HG03457 (cell line): ENCODE data around the gene MRTFA.
"Not testable (repeated sequence)": the region's sequence is repeated elsewhere in the genome, so short reads cannot be mapped to it uniquely, and the experiment has no call there.

Experiments
- ATAC-seq: cut with Tn5 transposase; IDR thresholded peaks from one replicate; pipeline ENCODE4 v1.9.1; 2021; ENCODE audit warnings: moderate number of reproducible peaks; ENCODE audit not compliant: unreplicated experiment

Gene MRTFA

DNA sequence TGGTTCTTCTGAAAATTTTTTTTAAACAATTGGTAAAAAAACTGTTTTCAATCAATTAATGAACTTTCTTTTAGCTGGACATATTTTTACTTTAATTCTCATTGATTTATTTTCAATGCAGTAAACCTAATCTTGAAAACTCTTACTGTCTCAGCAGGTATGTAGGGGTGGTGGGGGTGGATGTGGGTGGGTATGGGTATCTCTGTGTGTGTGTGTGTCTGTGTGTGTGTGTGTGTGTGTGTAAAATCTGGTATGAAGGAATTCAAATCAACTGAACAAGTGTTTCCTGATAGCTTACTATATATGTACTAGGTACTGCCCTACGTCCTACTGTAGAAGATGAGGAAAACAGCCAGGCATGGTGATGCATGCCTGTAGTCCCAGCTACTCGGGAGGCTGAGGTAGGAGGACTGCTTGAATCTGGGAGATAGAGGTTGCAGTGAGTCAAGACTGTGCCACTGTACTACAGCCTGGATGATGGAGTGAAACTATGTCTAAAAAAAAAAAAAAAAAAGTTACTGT is 75.5 kb downstream of the MRTFA start:
- no peak for ATAC-seq

- no peak for ATAC-seq
Observed at GRCh38 chr22:40560551-40560950, 76.0 kb downstream of the MRTFA start.

DNA sequence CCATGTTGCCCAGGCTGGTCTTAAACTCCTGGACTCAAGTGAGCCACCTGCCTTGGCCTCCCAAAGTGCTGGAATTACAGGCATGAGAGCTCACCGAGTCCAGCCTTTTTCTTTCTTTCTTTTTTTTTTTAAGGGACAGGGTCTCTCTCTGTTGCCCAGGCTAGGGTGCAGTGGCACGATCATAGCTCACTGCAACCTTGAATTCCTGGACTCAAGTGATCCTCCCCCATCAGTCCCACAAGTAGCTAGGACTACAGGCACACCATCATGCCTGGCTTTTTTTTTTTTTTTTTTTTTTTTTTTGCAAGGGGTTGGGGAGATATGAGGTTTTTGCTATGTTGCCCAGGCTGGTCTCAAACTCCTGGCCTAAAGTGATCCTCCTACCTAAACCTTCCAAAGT is 78.5 kb downstream of the MRTFA start:
- no peak for ATAC-seq

- no peak for ATAC-seq
Observed at GRCh38 chr22:40556641-40557040, 79.9 kb downstream of the MRTFA start.

DNA sequence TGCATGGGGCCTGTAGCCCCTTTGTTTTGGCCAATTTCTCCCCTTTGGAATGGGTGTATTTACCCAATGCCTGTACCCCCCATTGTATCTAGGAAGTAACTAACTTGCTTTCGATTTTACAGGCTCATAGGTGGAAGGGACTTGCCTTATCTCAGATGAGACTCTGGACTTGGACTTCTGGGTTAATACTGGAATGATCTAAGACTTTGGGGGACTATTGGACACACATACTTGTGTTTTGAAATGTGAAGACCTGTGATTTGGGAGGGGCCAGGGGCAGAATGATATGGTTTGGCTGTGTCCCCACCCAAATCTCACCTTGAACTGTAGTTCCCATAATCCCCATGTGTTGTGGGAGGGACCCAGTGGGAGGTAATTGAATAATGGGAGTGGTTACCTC is 82.5 kb downstream of the MRTFA start:
- ATAC-seq, result not testable (repeated sequence)

- no peak for ATAC-seq
Observed at GRCh38 chr22:40553014-40553554, 83.4 kb downstream of the MRTFA start.

- no peak for ATAC-seq
Observed at GRCh38 chr22:40552070-40552469, 84.4 kb downstream of the MRTFA start.

DNA sequence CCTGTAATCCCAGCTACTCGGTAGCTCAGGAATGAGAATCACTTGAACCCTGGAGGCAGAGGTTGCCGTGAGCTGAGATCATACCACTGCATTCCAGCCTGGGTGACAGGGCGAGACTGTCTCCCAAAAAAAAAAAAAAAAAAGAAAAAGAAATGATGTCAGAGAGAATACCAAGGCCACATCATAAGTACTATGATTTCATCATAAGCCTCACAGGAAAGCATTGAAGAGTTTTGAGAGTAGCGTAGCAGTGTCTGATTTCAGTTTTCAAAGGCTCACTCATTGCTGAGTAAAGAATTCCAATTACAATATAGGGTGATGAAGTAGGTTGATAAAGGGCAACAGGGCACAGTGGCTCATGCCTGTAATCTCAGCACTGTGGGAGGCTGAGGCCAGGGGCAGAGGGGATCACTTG is 88.8 kb downstream of the MRTFA start:
- no peak for ATAC-seq

- ATAC-seq, result no peak
Observed at GRCh38 chr22:40544758-40545157, 91.8 kb downstream of the MRTFA start.

DNA sequence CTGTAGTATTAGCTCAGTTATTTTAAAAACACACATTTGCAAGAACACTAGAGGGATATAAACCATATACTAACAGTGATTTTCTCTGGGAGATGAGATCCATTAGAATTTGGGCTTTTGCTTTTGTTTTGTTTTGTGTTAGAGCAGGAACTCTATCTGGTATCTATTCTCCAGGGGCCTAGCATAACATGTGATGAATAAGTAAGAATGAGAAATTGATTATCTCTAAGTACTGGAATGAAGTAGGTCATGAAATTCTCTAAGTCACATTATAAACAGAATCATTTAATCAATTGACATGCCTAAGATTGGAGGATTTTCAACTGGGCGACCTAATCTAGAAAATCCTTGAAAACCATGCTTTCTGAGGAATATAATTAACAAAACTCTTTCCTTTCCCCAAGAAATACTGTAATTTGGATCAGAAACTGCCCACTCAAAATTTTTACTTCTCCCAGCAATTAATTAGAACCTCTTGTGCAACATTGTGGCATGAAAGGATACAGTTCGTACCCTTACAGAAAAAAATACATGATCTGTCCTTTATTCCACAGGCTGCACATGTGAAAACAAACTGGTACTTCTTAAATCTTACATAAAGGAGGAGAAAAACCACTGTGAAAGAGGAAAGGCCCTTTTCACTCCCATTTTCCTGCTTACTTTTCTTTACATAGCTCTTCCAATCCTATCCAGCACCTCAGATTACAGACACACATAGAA is 93.5 kb downstream of the MRTFA start:
- ATAC-seq, result no peak

GRCh38 chr22:40541300-40541699 is 95.2 kb downstream of the MRTFA start:
- ATAC-seq, result no peak

- no peak for ATAC-seq
Observed at GRCh38 chr22:40540265-40540664, 96.3 kb downstream of the MRTFA start.

GRCh38 chr22:40536149-40536548 is 100.4 kb downstream of the MRTFA start:
- not testable (repeated sequence) for ATAC-seq

- no peak for ATAC-seq
Observed at GRCh38 chr22:40535642-40536041, 100.9 kb downstream of the MRTFA start.

GRCh38 chr22:40535189-40535512 is 101.4 kb downstream of the MRTFA start:
- ATAC-seq, result no peak

DNA sequence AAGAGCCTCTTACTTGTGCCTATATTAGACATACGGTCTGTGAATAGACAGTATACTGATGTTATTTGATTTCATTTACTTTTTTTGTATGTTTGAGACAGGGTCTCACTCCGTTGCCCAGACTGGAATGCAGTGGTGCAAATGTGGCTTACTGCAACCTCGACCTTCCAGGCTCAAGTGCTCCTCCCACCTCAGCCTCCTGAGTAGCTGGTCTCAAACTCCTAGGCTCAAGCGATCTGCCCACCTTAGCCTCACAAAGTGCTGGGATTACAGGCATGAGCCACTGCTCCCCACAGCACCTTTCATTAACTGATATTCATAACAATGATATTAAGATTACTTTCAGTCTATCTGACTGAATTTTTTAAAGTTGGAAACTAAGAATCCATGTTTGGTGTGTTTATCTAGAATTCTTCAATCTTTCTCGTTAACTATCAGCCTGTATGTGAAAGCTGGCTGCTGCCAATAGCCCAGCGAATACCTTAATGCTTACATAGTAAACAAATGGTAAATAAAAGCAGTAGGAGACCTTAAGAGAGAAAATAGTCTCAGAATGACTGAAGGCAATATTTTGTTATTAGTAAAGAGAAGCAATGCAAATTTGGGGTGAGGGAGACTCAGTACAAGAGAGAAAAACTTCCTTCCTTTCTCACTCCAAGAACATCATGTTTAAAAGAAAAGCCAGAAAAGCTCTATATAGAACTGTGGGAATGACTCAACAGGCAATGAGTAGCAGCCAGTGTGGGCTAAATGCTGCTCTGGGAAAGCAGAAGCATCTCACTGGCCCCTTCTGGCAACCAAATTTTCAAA is 101.9 kb downstream of the MRTFA start:
- ATAC-seq, result no peak

DNA sequence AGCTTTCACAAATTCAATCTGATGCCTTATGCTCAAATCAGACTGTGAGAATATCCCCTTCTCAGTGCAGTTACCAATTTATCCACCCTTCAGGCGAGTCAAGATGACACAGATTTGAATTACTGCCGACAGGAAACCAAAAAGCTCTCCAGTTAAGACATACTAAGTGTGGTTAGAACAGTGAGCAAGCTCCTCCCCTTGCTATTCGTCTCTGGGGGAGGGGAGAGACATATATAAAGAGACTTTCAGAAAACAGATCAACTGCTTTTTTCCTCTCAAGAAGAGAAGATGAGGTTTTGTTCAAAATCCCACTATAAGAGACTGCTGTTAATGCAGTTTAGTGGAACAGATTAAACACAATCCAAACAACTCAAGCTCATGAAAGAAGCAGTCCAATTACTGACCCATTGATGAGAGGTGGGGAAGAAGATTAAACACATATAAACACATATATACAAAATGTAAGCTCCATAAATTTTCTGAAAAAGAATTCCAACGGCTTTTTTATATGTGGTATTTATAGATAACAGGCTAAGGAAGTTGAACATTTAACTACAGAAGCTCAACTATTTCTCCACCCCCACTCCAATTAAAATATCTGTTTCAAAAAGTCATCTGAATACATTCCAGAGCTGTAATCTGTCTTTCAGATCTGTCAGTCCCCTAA is 102.7 kb downstream of the MRTFA start:
- ATAC-seq, result no peak

GRCh38 chr22:40531951-40532900 is 104.3 kb downstream of the MRTFA start:
- ATAC-seq, result no peak

DNA sequence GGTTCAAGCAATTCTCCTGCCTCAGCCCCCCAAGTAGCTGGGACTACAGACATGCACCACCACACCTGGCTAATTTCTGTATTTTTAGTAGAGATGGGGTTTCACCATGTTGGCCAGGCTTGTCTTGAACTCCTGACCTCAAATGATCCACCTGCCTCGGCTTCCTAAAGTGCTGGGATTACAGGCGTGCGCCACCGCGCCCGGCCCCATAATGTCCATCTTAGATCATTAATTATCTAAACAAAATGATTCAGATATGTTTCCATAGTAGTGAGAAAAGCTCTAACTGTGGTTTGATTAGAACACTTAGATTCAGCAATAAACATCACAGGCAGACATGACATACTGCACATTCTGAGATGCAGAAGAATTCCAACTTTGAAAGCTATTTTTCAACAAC is 106.1 kb downstream of the MRTFA start:
- ATAC-seq, result not testable (repeated sequence)

DNA sequence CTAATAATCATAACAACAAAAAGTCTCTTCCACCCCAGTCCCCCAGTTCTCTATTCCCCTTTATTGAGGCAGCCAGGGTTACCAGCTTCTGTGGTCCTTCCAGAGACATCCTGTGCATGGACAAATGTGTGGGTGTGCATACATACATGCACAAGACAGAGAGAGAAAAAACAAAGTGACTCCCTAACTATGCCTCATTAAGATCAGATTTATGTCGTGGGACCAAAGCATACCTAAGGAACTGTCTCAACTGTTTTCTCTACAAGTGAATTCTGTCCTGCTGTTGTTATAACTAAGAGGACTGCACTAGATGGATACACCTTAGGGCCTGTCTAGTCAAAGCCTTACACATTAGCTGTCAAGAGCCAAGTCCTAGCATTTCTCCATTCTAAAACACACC is 106.7 kb downstream of the MRTFA start:
- no peak for ATAC-seq
